K562 (cell line): ENCODE data around the gene MID1IP1. TPM values are rescaled to one million over a fixed set of nuclear protein-coding genes. Genes with fewer than 3 reads are reported as not detected.
A peak's percentile ranks its signal among the peaks of the same experiment; 100 is the strongest.

Experiments
- BRF1 ChIP-seq: IDR thresholded peaks from 3 replicates; pipeline ENCODE4 v1.6.1; 2011; ENCODE audit warnings: borderline replicate concordance, mild to moderate bottlenecking; ENCODE audit not compliant: insufficient read length; ENCODE audit errors: extremely low read depth
- CHAMP1 ChIP-seq: fragments of 450-650 bp; IDR thresholded peaks from 2 replicates; pipeline ENCODE4 v1.6.1; 2016; ENCODE audit warnings: mild to moderate bottlenecking
- LCOR ChIP-seq: sonication (generic); formaldehyde crosslinking; IDR thresholded peaks from 2 replicates; pipeline ENCODE4 v1.8.0; 2022; ENCODE audit warnings: mild to moderate bottlenecking, missing genetic modification reagents
- MAX ChIP-seq: sonication (generic); formaldehyde crosslinking; IDR thresholded peaks from 2 replicates; pipeline ENCODE4 v1.9.0; 2022; ENCODE audit warnings: mild to moderate bottlenecking, missing genetic modification reagents
- MCM3 ChIP-seq: fragments of 450-650 bp; IDR thresholded peaks from 2 replicates; pipeline ENCODE4 v1.6.1; 2016
- NELFE ChIP-seq: IDR thresholded peaks from 2 replicates; pipeline ENCODE4 v1.6.1; 2011; ENCODE audit warnings: mild to moderate bottlenecking; ENCODE audit not compliant: insufficient read depth, insufficient read length
- PTBP1 ChIP-seq: fragments of 200-400 bp; formaldehyde crosslinking; IDR thresholded peaks from 2 replicates; pipeline ENCODE4 v1.6.1; 2017; ENCODE audit warnings: low read depth, low read length
- RAD21 ChIP-seq, 2 experiments: fragments of 250-450 bp in 1 of 2; fragments of 450-650 bp in 1 of 2; sonication (Bioruptor Pico) in 1 of 2; formaldehyde crosslinking in 1 of 2; IDR thresholded peaks in 1 of 2; conservative IDR thresholded peaks in 1 of 2; 2 replicates each; pipeline versions ENCODE4 v1.4.0 to v1.8.0; 2020 to 2022; ENCODE audit warnings: mild to moderate bottlenecking in 2 of 2, moderate library complexity in 1 of 2
- RERE ChIP-seq: sonication (generic); formaldehyde crosslinking; IDR thresholded peaks from 2 replicates; pipeline ENCODE4 v1.8.0; 2023; ENCODE audit warnings: missing genetic modification reagents, mild to moderate bottlenecking, borderline replicate concordance
- RUNX1 ChIP-seq: sonication (generic); IDR thresholded peaks from 2 replicates; pipeline ENCODE4 v1.6.1; 2016; ENCODE audit warnings: antibody characterized with exemption, low read depth
- SMC3 ChIP-seq: conservative IDR thresholded peaks from 2 replicates; pipeline ENCODE4 v1.6.1; 2011; ENCODE audit warnings: low read depth, low read length, improper control_type of control experiment; ENCODE audit not compliant: insufficient read depth
- SRSF7 ChIP-seq: fragments of 200-400 bp; formaldehyde crosslinking; optimal IDR thresholded peaks from 2 replicates; pipeline ENCODE3; 2017; ENCODE audit warnings: mild to moderate bottlenecking, low read depth, low read length
- TBP ChIP-seq: optimal IDR thresholded peaks from 2 replicates; pipeline ENCODE3; 2011; ENCODE audit warnings: low read depth, low read length, improper control_type of control experiment
- ZNF133 ChIP-seq: fragments of 250-450 bp; sonication (Bioruptor Pico); IDR thresholded peaks from 2 replicates; pipeline ENCODE4 v1.4.0; 2020; ENCODE audit warnings: mild to moderate bottlenecking
- ZNF239 ChIP-seq: fragments of 250-450 bp; sonication (Bioruptor Pico); IDR thresholded peaks from 2 replicates; pipeline ENCODE4 v1.4.0; 2020; ENCODE audit warnings: mild to moderate bottlenecking
- ZNF764 ChIP-seq: fragments of 250-450 bp; sonication (Bioruptor Pico); IDR thresholded peaks from 2 replicates; pipeline ENCODE4 v1.4.0; 2020; ENCODE audit warnings: low read depth, mild to moderate bottlenecking, moderate library complexity
- polyA plus RNA-seq, 8 experiments: library from polyadenylated mRNA; depleted of rRNA in 4 of 8; stranded (reverse) in 5 of 8; unstranded in 3 of 8; fragments of >200 nt; fragmentation: Nextera tagmentation in 2 of 8; fragmentation: Illumina TruSeq in 1 of 8; extraction: Ambion mirVana in 2 of 8; extraction: Trizol in 1 of 8; gene quantifications; 2 replicates each; pipeline versions ENCODE4 v1.2.1 to v1.2.3, GENCODE V29; 2011 to 2014; ENCODE audit warnings: inconsistent platforms in 1 of 8, missing spikeins in 1 of 8
- total RNA-seq, 7 experiments: library from RNA; depleted of rRNA in 6 of 7; stranded (reverse); fragments of >200 nt in 6 of 7; fragmentation: Illumina TruSeq in 2 of 7; extraction: Trizol in 2 of 7; gene quantifications; 2 replicates each; pipeline versions ENCODE4 v1.2.1 to v1.2.3, GENCODE V29; 2011 to 2021; ENCODE audit warnings: low replicate concordance in 1 of 7

The MID1IP1 gene
- total and polyA plus RNA-seq, 9 of the 15 experiments (the other 6 are each of a cell fraction or from before 2014, with no cell fraction given): 0.51 to 102 (median 27.5) TPM

GRCh38 chrX:38803588-38804431 is 2.6 kb downstream of the MID1IP1 start (continued):
- TF ChIP-seq RERE (CRISPR knock-in tag) (no peak), MCM3 (no peak), ZNF133 (no peak), ZNF764 (CRISPR knock-in tag) (no peak), CHAMP1 (no peak), MAX (peak; percentile 88), PTBP1 (no peak), ZNF239 (CRISPR knock-in tag) (no peak), TBP (peak; percentile 96), RUNX1 (no peak; the same call in 1 of the 2 replicates), SRSF7 (no peak), NELFE (peak; percentile 13), RAD21 (CRISPR knock-in tag; conservative IDR thresholded peaks at IDR 0.05 in 1 of 2, IDR thresholded peaks at IDR 0.05 in 1 of 2) (0 out of 4 replicates have a peak, but pooled peaks of 1 of the 2 experiments have one; percentile 6), LCOR (CRISPR knock-in tag) (0 out of 2 replicates have a peak, but pooled peaks have one; percentile 8), SMC3 (no peak), BRF1 (no peak)
